Amygdala (tissue), 56 donors: ENCODE measurements around the gene NUP214.
"Not testable (repeated sequence)": the region's sequence is repeated elsewhere in the genome, so short reads cannot be mapped to it uniquely, and the experiment has no call there.

Experiments
- DNase-seq, 56 donors: peaks; one replicate each; lab custom pipeline; 2025; lab: John Stamatoyannopoulos, UW

NUP214 gene

GRCh38 chr9:131115360-131115742, 10.0 kb upstream of the NUP214 start:
- DNase-seq: not testable (repeated sequence)

GRCh38 chr9:131116281-131117120, 8.9 kb upstream of the NUP214 start:
- peak in 34 of 56 donors; percentile 21 to 81 (median 49) for DNase-seq

GRCh38 chr9:131117121-131117761, 8.1 kb upstream of the NUP214 start:
- no peak for DNase-seq

DNA sequence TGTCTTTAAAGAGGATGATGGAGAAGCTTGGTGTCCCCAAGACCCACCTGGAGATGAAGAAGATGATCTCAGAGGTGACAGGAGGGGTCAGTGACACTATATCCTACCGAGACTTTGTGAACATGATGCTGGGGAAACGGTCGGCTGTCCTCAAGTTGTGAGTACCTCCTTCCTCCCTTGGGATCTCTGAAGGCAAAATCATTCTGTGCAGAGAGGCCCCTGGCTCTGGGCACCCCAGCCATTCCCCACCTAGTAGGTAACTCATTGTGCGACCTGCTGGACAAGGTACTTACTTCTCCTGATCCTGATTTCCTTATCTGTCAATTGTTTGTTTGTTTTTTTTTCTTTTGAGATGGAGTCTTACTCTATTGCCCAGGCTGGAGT, 7.6 kb upstream of the NUP214 start:
- no peak for DNase-seq

GRCh38 chr9:131119600-131119999, 5.8 kb upstream of the NUP214 start:
- no peak for DNase-seq

DNA sequence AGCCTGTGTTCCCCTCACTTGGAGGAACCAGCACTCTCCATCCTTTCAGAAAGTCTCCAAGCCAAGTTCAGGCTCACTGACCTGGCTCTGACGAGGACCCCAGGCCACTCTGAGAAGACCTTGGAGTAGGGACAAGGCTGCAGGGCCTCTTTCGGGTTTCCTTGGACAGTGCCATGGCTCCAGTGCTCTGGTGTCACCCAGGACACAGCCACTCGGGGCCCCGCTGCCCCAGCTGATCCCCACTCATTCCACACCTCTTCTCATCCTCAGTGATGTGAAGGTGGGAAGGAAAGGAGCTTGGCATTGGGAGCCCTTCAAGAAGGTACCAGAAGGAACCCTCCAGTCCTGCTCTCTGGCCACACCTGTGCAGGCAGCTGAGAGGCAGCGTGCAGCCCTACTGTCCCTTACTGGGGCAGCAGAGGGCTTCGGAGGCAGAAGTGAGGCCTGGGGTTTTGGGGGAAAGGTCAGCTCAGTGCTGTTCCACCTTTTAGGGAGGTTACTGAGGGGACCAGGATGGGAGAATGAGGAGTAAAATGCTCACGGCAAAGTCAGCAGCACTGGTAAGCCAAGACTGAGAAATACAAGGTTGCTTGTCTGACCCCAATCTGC, 4.7 kb upstream of the NUP214 start:
- DNase-seq: no peak

DNA sequence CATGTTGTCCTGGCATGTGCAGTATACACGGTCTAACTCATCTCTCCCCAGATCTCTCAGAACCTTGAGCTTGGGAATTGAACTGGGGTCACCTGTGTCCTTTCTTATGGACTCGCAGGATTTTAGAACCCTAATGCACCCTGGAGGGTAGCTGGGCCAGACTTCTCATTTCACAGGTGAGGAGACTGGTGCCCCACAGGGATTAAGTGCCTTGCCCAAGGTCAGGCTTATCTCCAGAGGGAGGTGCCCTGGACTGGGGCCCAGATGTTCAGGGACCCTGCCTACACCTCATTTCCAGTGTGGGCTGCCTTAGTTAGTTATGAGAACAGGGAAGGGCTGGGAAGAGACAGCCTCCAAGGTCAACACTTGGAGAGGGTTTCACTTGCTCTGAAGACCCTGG, 4.0 kb upstream of the NUP214 start:
- DNase-seq: no peak

DNA sequence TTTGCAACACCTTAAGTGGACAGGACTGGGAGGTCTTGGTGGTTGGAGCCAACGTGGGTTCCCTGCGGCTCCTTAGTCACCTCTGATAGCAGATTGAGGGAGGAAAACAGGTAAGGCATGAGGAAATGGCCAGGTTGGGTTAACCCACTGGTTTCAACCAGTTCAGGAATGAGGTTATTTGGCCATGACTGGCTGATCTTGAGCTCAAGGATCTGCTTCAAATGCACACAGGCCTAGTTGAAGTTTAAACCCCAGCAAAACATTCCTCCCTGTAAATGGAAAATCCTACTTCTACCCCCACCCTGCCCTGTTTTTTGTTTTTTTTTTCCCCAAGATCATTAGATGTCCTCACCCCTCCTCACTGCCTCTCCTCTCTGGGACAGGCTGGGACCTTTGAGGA, 3.2 kb upstream of the NUP214 start:
- no peak for DNase-seq

DNA sequence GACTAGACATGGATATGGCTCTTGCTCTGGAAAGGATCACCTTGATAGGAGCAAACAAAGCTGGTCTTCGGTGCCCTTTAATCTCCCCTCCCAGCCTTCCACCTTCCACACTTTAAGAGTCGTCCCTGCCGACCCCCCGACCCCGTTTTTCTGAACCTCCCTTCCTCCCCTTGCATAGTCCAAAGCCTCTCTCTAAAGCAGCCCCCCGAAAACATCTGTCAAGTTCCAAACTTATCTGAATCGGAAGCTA, 423 bp upstream of the NUP214 start:
- DNase-seq: no peak

GRCh38 chr9:131126059-131126426, 657 bp downstream of the NUP214 start:
- no peak for DNase-seq

GRCh38 chr9:131129183-131129582, 3.8 kb downstream of the NUP214 start:
- DNase-seq: no peak

GRCh38 chr9:131138676-131139075, 13.3 kb downstream of the NUP214 start:
- no peak for DNase-seq

- DNase-seq: no peak
Measured at GRCh38 chr9:131140112-131140511, 14.7 kb downstream of the NUP214 start.

DNA sequence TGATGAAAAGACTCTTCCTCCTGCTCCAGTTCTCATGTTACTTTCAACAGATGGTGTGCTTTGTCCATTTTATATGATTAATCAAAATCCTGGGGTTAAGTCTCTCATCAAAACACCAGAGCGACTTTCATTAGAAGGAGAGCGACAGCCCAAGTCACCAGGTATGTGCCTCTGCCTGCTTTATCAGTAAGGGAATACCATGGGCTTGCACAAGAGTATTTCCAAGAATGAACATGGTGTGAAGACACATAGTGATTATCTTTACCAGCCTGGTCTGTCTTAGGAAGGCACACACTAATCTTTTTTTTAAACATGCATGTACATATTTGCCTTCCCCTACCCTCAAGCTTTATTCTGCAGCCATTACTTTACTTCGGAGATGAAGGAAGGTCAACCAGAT, 15.2 kb downstream of the NUP214 start:
- no peak for DNase-seq

- DNase-seq: no peak
Measured at GRCh38 chr9:131142160-131142559, 16.8 kb downstream of the NUP214 start.

GRCh38 chr9:131144201-131144600, 18.8 kb downstream of the NUP214 start:
- DNase-seq: no peak

DNA sequence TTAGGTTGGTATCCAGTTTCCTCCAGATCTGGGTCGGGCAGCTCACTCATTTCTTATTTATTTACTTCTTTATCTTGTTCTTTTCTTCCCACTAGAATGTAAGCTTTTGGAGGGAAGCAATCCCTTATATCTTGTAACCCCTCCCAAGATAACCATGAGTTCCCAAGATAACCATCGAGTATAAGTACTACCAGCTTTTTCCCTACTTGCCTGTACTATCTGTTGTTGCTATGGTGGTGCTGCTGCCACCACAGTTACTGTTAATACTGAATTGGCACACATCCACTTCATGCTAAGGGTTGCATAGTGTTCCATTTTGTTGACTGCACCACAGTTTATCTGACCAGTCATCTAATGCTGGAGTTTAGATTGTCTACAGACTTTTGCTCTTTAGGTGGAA, 19.9 kb downstream of the NUP214 start:
- no peak for DNase-seq

GRCh38 chr9:131146186-131146585, 20.8 kb downstream of the NUP214 start:
- DNase-seq: no peak

- DNase-seq: no peak
Measured at GRCh38 chr9:131148276-131148675, 22.9 kb downstream of the NUP214 start.

DNA sequence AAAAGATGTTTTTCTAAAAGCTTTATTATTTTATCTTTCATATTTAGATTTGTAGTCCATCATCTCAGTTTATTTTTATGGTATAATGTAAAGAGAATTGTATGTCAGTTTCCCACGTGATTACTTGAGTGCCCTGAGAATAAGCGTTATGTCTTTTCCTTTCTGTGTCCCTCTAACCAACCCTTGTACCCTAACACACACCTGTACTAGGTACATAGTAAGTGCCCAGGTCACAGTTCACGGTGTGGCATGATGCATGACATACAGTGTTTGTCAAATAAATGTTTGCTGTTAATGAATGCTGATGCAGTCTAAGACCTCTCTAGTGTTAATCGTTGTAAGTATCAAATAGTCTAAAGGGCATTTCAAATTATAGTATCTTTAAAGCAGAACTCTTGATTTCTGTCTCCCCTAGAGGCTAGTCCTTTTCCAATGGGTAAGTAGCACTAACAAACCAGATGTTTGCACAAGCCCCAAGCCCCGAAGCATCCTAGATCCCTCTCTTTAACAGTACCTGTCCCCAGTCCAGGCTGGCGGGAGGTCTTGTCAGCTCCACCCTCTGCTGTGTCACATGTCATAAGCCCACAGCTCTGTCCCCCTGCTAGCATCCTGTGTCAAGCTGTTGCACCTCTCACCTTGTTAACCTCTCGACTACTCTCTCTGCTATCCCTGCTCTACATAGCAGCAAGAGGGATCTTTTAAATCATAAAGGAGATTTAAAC, 23.7 kb downstream of the NUP214 start:
- no peak for DNase-seq

DNA sequence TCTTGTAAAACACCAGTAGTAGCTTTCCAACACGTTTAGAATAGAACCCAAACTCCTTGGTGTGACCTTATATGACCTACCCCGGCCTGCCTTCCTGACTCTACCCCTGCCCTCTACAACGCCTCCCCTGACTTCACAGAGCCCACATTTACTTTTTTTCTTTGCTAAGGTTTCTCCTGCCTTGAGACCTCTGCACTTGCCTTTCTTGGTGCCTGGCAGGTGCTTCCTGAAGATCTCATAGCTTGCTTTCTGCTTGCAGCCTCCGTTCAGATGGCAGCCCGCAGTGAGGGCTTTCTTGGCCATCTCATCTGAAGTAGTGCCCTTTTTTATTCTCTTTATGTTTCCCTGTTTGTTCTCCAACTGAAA, 24.3 kb downstream of the NUP214 start:
- DNase-seq: no peak

DNA sequence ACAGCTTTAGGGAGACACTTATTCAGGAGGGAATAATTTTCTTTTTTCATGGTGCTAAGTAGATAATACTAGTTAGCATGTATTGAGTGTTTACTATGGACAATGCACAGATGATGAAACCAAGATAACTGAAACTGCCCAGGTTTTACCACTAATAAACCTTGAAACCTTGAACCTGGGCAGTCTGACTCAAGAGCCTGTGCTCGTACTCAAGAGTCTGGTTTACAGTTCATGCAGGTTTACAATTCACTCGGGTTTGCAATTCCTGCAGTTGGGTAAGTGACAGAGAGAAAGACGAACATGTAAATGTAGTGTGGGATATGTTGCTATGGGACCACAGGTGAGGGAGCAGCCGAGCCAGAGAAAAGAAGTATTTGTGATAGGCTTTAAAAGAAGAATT, 28.2 kb downstream of the NUP214 start:
- no peak for DNase-seq
